PC-9 (cell line): ENCODE measurements around the gene LRFN4. TPM values are rescaled to one million over a fixed set of nuclear protein-coding genes. Genes with fewer than 3 reads are reported as not detected.

Experiments
- BruUV-seq: library from RNA; stranded (reverse); fragments of 400-500 nt; replicated peaks from 2 replicates; lab custom pipeline; 2021; lab: Mats Ljungman, UMichigan
- CTCF ChIA-PET: fragments of 300-600 bp; sonication (Branson Sonifier 250); formaldehyde crosslinking; loops from one replicate; lab custom pipeline; 2022; ENCODE audit warnings: antibody characterized with exemption; lab: Charles Lee
- POLR2A ChIA-PET: fragments of 300-600 bp; sonication (Branson Sonifier 250); formaldehyde crosslinking; loops from one replicate; lab custom pipeline; 2022; ENCODE audit warnings: antibody characterized with exemption; ENCODE audit not compliant: unreplicated experiment; lab: Charles Lee
- DNase-seq, 2 experiments: peaks; one replicate each; pipeline versions ENCODE4 v3.0.0 to v3.0.0-alpha.2; 2015 to 2022; ENCODE audit warnings: mixed read lengths in 1 of 2
- H2AFZ ChIP-seq: fragments of 200-600 bp; sonication (generic); 2 replicates; pipeline ENCODE4 v1.8.1; 2017; ENCODE audit warnings: antibody characterized with exemption
- H3F3A ChIP-seq: fragments of 200-600 bp; sonication (generic); 2 replicates; pipeline ENCODE4 v1.8.1; 2017; ENCODE audit warnings: antibody characterized with exemption, mild to moderate bottlenecking, low read depth; ENCODE audit not compliant: insufficient read depth
- H3K27ac ChIP-seq: fragments of 200-600 bp; sonication (generic); 2 replicates; pipeline ENCODE4 v1.6.1; 2016; ENCODE audit warnings: mixed run types
- H3K27me3 ChIP-seq: fragments of 200-600 bp; sonication (generic); 2 replicates; pipeline ENCODE4 v1.6.1; 2016; ENCODE audit warnings: low read depth, mixed run types; ENCODE audit not compliant: insufficient read depth
- H3K36me3 ChIP-seq: fragments of 200-600 bp; sonication (generic); 2 replicates; pipeline ENCODE4 v1.6.1; 2016; ENCODE audit warnings: low read depth, mixed run types
- H3K4me1 ChIP-seq: fragments of 200-600 bp; sonication (generic); replicated peaks from 2 replicates; pipeline ENCODE4 v1.6.1; 2016; ENCODE audit warnings: mixed run types; ENCODE audit not compliant: insufficient read depth
- H3K4me2 ChIP-seq: fragments of 200-600 bp; sonication (generic); 2 replicates; pipeline ENCODE4 v1.6.1; 2017; ENCODE audit warnings: mixed run types
- H3K4me3 ChIP-seq: fragments of 200-600 bp; sonication (generic); 2 replicates; pipeline ENCODE4 v1.6.1; 2016; ENCODE audit warnings: mixed run types
- H3K79me2 ChIP-seq: fragments of 200-600 bp; sonication (generic); 2 replicates; pipeline ENCODE4 v1.6.1; 2017; ENCODE audit warnings: low read depth, mixed run types
- H3K9me2 ChIP-seq: fragments of 200-600 bp; sonication (generic); 2 replicates; pipeline ENCODE4 v1.8.1; 2017; ENCODE audit warnings: mild to moderate bottlenecking; ENCODE audit not compliant: insufficient read depth
- H3K9me3 ChIP-seq: fragments of 200-600 bp; sonication (generic); 2 replicates; pipeline ENCODE4 v1.8.1; 2016; ENCODE audit warnings: low read depth; ENCODE audit not compliant: insufficient read depth
- H4K20me1 ChIP-seq: fragments of 200-600 bp; sonication (generic); 2 replicates; pipeline ENCODE4 v1.8.1; 2017; ENCODE audit not compliant: insufficient read depth
- EZH2 ChIP-seq: fragments of 200-600 bp; sonication (generic); IDR thresholded peaks from 2 replicates; pipeline ENCODE4 v1.8.0; 2017; ENCODE audit warnings: antibody characterized with exemption, low read depth
- intact Hi-C: fragments of 100-400 bp; cut with micrococcal nuclease; formaldehyde crosslinking; loops from one replicate; pipeline ENCODE4 v1.10.0; 2022; ENCODE audit not compliant: unreplicated experiment
- total RNA-seq: library from RNA; stranded (reverse); gene quantifications from 2 replicates; pipeline ENCODE4 v1.2.3, GENCODE V29; 2021
- TF ChIP-seq, protein P1 (sequence below): fragments of 200-600 bp; sonication (generic); conservative IDR thresholded peaks from 2 replicates; pipeline ENCODE4 v1.6.1; 2017; ENCODE audit warnings: mixed run types, antibody characterized with exemption, mild to moderate bottlenecking, moderate library complexity

LRFN4 gene
- total RNA-seq, 1 experiment from 2014 or later = 13.8 TPM

DNA sequence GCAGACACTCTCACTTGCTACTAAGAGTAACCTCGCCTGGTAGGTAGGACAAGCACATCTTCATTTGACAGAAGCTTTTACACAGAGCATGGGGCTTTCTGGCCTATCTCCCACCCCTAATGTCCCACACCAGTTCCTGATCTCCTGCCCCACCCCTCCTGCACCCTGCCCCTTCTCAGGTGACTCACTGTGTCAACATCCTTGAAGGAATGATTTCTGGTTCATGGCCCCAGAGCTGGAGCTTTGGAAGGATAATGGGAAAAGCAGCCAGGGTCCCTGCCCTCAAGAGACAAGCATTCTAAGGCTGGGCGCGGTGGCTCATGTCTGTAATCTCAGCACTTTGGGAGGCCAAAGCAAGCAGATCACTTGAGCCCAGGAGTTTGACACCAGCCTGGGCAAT lies 47.2 kb downstream of the LRFN4 start:
- ChIA-PET POLR2A (interaction anchor here (0.6 kb wide), 2 partner anchors 37 to 336 kb away, joined by 6 to 8 read pairs; no protein-coding TSS in a partner anchor), CTCF (interaction anchor here (0.6 kb wide), 2 partner anchors 22 to 60 kb away, joined by 4 to 8 read pairs; no protein-coding TSS in a partner anchor)
- no TSS peak for BruUV-seq
- H3K27ac ChIP-seq = peak overlapping the region; percentile 73
- H3K4me3 ChIP-seq = no peak overlapping the region
- DNase-seq = peak; percentile 55 to 80
- peak overlapping the region; percentile 48 for H3K4me2 ChIP-seq
- intact Hi-C loops = no loop called here
- no peaks in the 10 kb centered on the region for H3K36me3 ChIP-seq
- peaks cover 34% of the 10 kb centered on the region for H3K4me1 ChIP-seq
- H3K9me2 ChIP-seq = no peaks in the 10 kb centered on the region
- H3F3A ChIP-seq = peaks cover 16% of the 10 kb centered on the region
- no peak for TF ChIP-seq EZH2
- TF ChIP-seq, protein P1, sequence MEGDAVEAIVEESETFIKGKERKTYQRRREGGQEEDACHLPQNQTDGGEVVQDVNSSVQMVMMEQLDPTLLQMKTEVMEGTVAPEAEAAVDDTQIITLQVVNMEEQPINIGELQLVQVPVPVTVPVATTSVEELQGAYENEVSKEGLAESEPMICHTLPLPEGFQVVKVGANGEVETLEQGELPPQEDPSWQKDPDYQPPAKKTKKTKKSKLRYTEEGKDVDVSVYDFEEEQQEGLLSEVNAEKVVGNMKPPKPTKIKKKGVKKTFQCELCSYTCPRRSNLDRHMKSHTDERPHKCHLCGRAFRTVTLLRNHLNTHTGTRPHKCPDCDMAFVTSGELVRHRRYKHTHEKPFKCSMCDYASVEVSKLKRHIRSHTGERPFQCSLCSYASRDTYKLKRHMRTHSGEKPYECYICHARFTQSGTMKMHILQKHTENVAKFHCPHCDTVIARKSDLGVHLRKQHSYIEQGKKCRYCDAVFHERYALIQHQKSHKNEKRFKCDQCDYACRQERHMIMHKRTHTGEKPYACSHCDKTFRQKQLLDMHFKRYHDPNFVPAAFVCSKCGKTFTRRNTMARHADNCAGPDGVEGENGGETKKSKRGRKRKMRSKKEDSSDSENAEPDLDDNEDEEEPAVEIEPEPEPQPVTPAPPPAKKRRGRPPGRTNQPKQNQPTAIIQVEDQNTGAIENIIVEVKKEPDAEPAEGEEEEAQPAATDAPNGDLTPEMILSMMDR = no peak
- H2AFZ ChIP-seq = no peak overlapping the region
- no peaks in the 10 kb centered on the region for H4K20me1 ChIP-seq
- H3K27me3 ChIP-seq = no peaks in the 10 kb centered on the region
- no peaks in the 10 kb centered on the region for H3K9me3 ChIP-seq
- H3K79me2 ChIP-seq = no peaks in the 10 kb centered on the region

DNA sequence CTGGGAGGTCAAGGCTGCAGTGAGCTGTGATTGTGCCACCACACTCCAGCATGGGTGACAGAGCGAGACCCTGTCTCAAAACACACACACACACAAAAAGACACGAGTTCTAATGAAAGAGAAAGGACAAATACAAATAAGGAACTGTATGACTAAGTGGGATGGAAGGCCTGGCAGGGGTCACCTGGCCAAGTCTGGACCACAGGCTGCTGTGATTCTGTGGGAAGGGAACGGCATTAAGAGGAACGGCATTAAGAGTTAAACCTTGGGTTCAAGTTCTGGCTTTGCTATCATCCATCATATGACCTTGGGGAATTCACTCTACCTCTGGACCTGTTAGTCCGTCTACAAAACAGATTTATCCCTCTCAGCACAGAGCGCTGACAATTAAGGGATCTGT lies 47.7 kb downstream of the LRFN4 start:
- peaks cover 16% of the 10 kb centered on the region for H3F3A ChIP-seq
- no peaks in the 10 kb centered on the region for H3K36me3 ChIP-seq
- ChIA-PET CTCF (no interaction called here), POLR2A (interaction anchor here (0.6 kb wide), 1 partner anchor 37 kb away, joined by 6 read pairs; no protein-coding TSS in a partner anchor)
- no peak for TF ChIP-seq EZH2
- TF ChIP-seq, protein P1 = no peak
- no peaks in the 10 kb centered on the region for H4K20me1 ChIP-seq
- no TSS peak for BruUV-seq
- DNase-seq = peak in 1 of 2 experiments; percentile 41
- H2AFZ ChIP-seq = no peak overlapping the region
- no peak overlapping the region for H3K4me3 ChIP-seq
- peak overlapping the region; percentile 73 for H3K27ac ChIP-seq
- no peaks in the 10 kb centered on the region for H3K79me2 ChIP-seq
- intact Hi-C loops = no loop called here
- H3K9me3 ChIP-seq = no peaks in the 10 kb centered on the region
- no peaks in the 10 kb centered on the region for H3K9me2 ChIP-seq
- no peaks in the 10 kb centered on the region for H3K27me3 ChIP-seq
- H3K4me2 ChIP-seq = peak overlapping the region; percentile 48
- peaks cover 34% of the 10 kb centered on the region for H3K4me1 ChIP-seq

DNA sequence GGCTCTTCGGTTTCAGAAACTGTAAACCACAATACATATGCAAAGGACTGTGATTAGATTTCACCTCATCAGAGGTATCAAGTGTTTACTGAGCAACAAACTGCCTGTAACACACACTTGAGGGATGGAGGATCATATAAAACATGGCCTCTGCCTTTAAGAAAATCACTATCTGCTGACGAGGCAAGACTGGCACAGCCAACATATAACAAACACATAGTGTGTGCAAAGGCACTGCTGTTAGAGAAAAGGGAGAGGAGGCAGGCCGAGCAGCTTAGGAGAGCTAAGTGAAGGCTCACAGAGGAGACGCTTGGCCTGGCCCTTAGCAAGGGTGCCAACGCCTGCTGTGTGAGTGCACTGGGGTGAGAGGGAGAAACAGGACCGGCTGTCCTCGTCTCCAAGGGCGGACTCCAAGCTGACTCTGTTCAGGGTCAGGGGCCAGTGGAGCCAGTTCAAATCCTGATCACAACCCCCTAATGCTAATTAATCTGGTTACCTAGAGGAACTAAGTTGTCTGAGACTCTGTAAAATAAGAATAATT lies 48.2 kb downstream of the LRFN4 start:
- Histone ChIP-seq H3K27me3 (no peaks in the 10 kb centered on the region), H3K4me1 (peaks cover 34% of the 10 kb centered on the region), H4K20me1 (no peaks in the 10 kb centered on the region), H3K79me2 (no peaks in the 10 kb centered on the region), H3K9me3 (no peaks in the 10 kb centered on the region), H2AFZ (no peak overlapping the region), H3K4me3 (no peak overlapping the region), H3K4me2 (peak overlapping the region; percentile 48), H3K9me2 (no peaks in the 10 kb centered on the region), H3K36me3 (no peaks in the 10 kb centered on the region), H3K27ac (peak overlapping the region; percentile 73), H3F3A (peaks cover 16% of the 10 kb centered on the region)
- CTCF ChIA-PET = no interaction called here
- POLR2A ChIA-PET = no interaction called here
- no peak for DNase-seq
- no TSS peak for BruUV-seq
- intact Hi-C loops = no loop called here
- TF ChIP-seq, protein P1 = no peak
- no peak for TF ChIP-seq EZH2
